Gastroesophageal sphincter (tissue), 3 donors: ENCODE measurements around the gene CLCN3.

Experiments
- CTCF ChIP-seq, 4 experiments: fragments of 200-600 bp in 2 of 4; fragments of 450-650 bp in 2 of 4; sonication (generic) in 1 of 4; IDR thresholded peaks; one replicate each; pipeline ENCODE4 v1.5.1; 2017 to 2019; ENCODE audit warnings: antibody characterized with exemption in 4 of 4, mild to moderate bottlenecking in 2 of 4, moderate library complexity in 2 of 4
- POLR2A ChIP-seq, 2 donors: fragments of 450-650 bp; IDR thresholded peaks; one replicate each; pipeline ENCODE4 v1.6.1; 2017; ENCODE audit warnings: antibody characterized with exemption in 2 of 2, mild to moderate bottlenecking in 2 of 2, moderate library complexity in 1 of 2

GRCh38 chr4:169640261-169640870 lies 20.0 kb downstream of the CLCN3 start:
- TF ChIP-seq POLR2A (IDR thresholded peaks at IDR 0.05) (no peak), CTCF (IDR thresholded peaks at IDR 0.05) (no peak)
